Measurements from ENCODE around the gene FAM53B.

The FAM53B gene

DNA sequence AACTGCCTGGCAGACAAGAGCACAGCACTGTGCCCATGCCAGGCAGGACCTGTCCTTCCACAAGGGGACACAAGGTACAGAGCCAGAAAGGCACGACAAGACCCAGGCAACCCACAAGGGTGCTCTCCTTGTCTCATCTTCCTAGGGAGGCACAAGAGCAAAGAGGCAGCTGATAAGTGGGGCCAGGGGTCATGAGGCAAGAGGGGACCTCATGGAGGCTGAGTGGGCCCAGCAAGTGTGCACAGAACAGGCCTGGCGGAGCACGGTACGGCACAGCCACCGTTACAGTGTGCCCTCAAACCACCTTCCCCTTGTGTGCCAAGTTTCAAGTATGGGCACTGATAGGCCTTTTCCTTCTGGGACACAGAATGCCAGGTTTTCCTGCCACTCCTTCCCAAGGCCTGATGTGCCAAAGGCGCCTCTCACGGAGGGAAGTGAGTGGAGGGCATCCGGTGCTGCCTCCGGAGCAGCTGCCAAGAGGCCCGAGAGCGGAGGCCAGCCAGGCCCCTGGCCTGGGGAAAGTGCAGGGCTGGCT, 75.6 kb downstream of the FAM53B start:
- no peak overlapping the region for H3K27ac ChIP-seq
- DNase-seq (ENCODE audit: low read depth, low spot score): no peak

GRCh38 chr10:124667425-124668345, 76.5 kb downstream of the FAM53B start:
- H3K27ac ChIP-seq: no peak overlapping the region
- no peak for DNase-seq (ENCODE audit: low read depth, low spot score)

DNA sequence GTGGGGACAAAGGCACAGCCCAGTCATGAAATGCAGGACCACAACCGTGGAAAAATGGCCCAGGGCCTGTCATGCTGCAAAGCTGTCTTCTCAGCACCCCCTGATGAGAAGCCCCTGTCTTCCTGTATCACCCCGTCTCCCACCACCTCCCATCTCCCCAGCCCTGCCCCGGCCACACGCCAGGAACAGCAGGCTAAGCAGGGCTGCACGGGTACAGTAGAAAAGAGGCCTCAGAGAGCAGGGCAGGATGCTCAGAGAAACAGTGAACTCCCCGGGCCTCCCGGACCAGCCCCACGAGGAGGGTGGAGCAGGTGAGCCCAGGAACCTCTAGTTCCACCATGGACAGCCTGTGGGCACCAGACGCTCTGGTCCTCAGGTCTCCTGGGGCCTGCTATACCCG, 77.7 kb downstream of the FAM53B start:
- no peak overlapping the region for H3K27ac ChIP-seq
- no peak for DNase-seq (ENCODE audit: low read depth, low spot score)

DNA sequence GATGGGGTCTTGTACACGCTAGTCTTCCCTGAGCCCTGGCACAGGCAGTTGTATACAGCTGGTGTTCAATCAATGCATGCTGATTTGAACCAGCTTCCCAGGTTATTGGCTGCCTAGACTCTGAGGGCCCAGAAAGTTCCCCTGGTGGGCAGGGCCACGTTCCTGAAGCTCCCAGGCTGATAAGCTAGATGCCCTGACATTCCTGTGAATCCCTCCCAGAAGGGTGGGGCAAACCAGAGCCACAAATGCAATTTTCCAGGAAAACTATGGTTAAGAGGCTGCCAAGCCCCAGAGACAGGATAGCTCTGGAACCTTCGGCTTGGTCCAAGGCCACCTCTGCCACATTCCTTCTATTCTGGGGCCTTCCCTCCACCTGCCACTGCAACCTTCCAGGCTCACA, 78.2 kb downstream of the FAM53B start:
- no peak overlapping the region for H3K27ac ChIP-seq
- DNase-seq (ENCODE audit: low read depth, low spot score): no peak

DNA sequence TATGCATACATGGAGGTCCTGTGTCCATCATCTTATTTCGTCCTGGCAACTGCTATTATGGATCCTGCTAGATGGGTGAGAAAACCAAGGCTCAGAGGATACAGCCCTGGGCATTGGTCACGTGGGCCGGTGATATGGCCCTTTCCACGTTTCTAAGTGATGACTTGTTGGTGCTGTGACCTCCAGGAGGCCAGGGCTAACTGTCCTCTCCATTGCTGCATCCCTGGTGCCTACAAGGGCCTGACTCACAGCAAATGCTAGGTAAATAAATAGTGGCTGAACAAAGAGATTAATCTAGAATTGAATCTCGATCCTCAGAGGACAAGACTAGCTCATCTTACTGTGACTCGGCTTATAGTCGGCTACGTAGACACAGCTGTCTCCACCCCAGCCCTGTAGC, 78.6 kb downstream of the FAM53B start:
- no peak overlapping the region for H3K27ac ChIP-seq
- no peak for DNase-seq (ENCODE audit: low read depth, low spot score)

DNA sequence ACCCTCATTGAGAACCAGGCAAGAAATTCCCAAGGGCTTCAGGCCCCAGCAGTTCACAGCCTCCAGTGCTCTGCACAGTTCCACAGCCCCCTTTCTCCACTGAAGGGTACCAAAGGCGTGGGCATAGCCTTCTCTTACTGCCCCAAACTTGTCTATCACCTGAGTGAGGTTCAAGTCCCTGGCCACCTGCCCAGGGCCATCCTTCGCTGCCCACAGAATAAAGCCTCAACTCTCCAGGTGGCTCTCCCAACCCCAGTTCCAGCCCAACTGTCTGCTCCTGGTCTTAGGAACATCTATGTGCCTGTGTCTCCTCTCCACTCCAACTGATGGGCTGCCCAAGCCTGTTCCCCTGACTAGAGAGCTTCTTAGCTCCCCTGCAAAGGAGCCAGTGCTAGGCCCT, 79.1 kb downstream of the FAM53B start:
- H3K27ac ChIP-seq: no peak overlapping the region
- no peak for DNase-seq (ENCODE audit: low read depth, low spot score)

- H3K27ac ChIP-seq: no peak overlapping the region
- DNase-seq (ENCODE audit: low read depth, low spot score): no peak
Observed at GRCh38 chr10:124663766-124664360, 80.3 kb downstream of the FAM53B start.

GRCh38 chr10:124663228-124663627, 81.0 kb downstream of the FAM53B start:
- no peak overlapping the region for H3K27ac ChIP-seq
- no peak for DNase-seq (ENCODE audit: low read depth, low spot score)

DNA sequence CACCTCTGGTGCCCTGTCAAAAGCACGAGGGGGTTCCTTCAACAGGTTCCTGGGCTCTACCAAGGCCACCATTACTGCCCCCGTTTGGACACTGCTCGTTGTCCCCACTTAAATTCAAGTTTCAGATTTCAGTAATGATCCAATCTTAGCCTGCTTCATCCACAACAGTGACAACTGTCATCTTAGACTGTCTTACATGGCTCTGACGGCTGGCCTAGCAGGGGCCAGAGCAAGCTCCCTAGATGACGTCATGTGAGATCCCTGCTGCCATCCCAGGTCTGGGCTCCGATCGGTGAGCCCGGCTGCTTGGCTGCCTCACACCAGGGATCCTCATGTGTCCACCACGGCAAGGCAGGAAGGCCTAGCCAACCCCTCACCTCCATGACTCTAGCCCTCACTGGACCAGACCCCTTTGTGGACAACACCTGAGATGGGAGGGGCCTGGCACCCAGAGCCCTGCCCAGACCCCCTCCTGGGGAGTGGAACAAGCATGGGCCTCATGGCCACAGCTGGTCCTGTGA, 82.5 kb downstream of the FAM53B start:
- H3K27ac ChIP-seq: no peak overlapping the region
- no peak for DNase-seq (ENCODE audit: low read depth, low spot score)

DNA sequence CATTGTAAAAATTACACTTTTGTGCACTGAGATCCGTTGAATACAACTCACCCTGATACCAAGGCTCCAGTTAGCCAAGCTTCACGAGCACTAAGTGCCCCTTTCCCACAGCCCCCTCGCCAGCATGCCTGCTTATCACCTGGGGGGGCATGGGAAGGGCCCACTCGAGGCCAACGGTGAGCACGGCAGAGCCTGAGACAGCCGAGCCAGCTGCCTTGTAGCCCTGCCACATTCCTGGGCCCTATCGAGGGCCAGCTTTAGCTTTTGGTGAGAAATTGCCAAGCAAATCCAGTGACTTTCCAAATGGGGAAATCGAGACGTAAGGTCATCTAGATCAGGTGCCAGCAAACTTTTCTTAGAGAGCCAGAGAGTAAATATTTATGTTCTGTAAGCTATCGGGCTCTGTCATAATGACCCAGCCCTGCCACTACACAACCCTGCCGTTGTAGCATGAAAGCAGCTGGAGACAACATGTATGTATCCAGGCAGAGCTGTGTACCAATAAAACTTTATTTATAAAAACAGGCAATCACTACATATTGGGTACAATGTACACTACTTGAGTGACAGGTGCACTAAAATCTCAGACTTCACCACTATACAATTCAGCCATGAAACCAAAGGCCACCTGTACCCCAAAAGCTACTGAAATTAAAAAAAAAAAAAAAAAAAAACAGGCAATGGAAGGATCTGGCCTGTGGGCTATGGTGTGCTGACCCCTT, 83.6 kb downstream of the FAM53B start:
- DNase-seq (ENCODE audit: low read depth, low spot score): no peak
- H3K27ac ChIP-seq: no peak overlapping the region

- H3K27ac ChIP-seq: no peak overlapping the region
- DNase-seq (ENCODE audit: low read depth, low spot score): no peak
Observed at GRCh38 chr10:124659380-124659779, 84.8 kb downstream of the FAM53B start.

DNA sequence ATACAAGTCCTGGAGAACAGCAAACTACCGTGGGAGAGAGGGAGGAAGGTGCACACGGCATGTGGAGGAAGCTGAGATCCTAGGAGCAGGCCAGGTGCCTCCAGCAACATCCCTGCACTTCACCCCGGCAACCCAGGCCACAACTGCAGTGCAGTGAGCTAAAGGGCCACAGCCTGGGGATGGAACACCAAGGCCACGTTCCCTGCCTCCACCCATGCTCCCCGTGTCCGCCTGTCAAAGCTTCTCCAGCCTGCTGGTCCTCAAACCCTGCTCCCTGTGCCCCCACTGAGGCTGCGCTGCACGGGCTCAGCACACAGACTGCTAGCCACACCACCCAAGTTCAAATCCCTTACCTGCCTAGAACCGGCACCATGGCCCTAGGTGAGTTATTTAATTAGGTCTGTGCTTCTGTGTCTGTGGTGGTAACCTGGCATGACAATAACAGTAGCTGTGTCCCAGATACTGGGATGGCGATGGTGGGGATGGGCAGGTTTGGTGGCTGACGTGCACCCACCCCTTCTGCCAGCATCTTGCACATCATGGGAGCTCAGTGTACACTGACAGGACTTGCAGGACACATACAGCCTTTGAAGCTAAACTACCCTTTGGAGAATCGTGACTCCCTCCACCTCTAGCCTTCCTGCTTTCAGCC, 85.5 kb downstream of the FAM53B start:
- no peak for DNase-seq (ENCODE audit: low read depth, low spot score)
- no peak overlapping the region for H3K27ac ChIP-seq

DNA sequence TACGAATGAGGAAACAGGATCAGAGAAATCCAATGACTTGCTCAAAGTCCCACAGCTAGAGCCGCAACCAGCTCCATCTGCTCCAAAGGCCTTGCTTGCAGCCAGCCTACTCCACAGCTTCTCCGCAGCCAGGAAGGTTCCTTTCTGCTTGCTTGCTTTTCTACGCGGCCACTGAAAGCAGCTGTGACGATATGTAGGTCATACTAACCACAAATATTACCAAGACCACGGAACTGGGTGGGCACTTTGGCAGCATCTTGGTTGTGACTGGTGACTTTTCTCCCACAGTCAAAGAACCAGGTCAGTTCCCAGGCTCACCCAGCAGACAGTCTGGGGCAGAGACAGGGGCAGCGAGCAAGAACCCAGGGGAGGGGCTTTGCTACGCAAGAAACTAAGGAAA, 86.4 kb downstream of the FAM53B start:
- H3K27ac ChIP-seq: no peak overlapping the region
- DNase-seq (ENCODE audit: low read depth, low spot score): no peak

GRCh38 chr10:124656541-124656940, 87.6 kb downstream of the FAM53B start:
- H3K27ac ChIP-seq: no peak overlapping the region
- DNase-seq (ENCODE audit: low read depth, low spot score): no peak

- no peak overlapping the region for H3K27ac ChIP-seq
- DNase-seq (ENCODE audit: low read depth, low spot score): no peak
Observed at GRCh38 chr10:124656113-124656490, 88.1 kb downstream of the FAM53B start.

- H3K27ac ChIP-seq: peak overlapping the region; percentile 90
Observed at GRCh38 chr10:124655191-124656112, 88.7 kb downstream of the FAM53B start.

DNA sequence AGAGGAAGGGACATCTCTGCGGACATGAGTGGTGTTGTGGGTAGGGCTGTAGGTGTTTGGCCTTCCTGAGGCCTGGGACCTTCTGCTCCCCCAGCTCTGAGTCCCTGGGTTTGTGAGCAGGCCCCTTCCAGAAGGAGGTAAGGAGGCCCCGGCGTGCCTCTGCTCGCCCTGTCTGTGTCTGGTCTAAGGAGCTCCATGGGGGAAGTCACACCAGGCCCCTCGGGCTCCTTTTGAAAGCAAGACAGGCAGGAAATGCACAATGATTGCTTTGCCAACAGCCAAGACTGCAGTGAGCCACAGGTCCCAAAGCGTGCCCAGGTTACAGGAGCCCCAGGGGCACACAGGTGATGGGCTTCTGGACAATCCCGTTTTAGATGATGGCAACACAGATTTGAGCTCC, 89.5 kb downstream of the FAM53B start:
- H3K27ac ChIP-seq: peak overlapping the region; percentile 90

More at GRCh38 chr10:124655191-124656112, 88.7 kb downstream of the FAM53B start:
- no peak for DNase-seq (ENCODE audit: low read depth, low spot score)

DNA sequence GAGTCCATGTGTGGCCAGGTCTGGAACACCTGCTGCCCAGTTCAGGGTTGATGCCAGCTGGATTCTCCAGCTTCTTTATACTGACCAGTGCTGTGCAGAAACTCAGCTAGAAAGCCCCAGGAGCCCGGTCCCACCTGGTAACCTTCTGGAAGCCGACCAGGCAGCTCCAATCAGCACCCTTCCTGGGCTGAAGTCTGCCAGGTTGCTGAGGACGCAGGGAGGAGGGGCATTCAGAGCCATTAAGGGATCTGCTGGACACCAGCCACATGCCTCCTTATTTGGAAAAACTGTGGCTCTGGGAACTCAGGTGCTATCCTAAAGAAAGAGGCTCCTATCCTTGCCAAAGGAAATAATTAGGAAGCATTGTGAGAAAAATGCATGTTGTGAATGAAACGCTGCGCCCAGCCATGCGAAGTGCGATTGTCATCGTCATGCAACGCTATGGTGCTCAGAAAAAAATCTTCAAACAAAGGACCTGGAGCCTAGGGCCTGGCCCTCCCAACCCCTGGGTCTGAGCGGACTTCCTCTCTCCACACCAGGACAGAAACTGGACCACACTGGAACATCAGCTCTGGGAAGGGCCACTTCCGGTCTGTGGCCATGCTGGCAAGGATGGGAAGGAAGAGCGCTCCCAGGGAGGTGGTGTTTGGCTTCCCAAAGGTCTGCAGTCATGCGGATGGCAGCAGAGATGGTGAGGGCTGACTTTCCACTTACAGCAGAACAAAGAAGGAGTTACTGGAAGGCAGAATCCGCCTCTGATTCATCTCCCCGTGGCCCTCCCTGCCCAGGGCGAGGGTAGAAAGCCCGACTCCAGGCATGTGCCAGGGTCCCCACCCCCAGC, 90.1 kb downstream of the FAM53B start:
- H3K27ac ChIP-seq: peak overlapping the region; percentile 90
- DNase-seq (ENCODE audit: low read depth, low spot score): peak; percentile 26

More for the DNA sequence above, 89.5 kb downstream of the FAM53B start:
- peak; percentile 31 for DNase-seq (ENCODE audit: low read depth, low spot score)
